ENCODE measurements around the gene NMNAT2.

GRCh38 chr1:183461350-183461749 is 43.2 kb upstream of the NMNAT2 start:
- TF ChIP-seq EZH2phosphoT487 (IDR thresholded peaks at IDR 0.05; ENCODE audit: borderline replicate concordance, low read depth, low read length) = no peak
- no peak for TF ChIP-seq CTCF (conservative IDR thresholded peaks at IDR 0.05; ENCODE audit: low read length)

Measured in OCI-LY7 (cell line).